Activated CD4-positive, CD25-positive, alpha-beta regulatory T cell treated with anti-CD3 and anti-CD28 coated beads, Interleukin-2, amount 50 U/mL, for 24 hours (primary cell): ENCODE measurements around the gene OR2A12.
"Not testable (repeated sequence)": the region's sequence is repeated elsewhere in the genome, so short reads cannot be mapped to it uniquely, and the experiment has no call there.

Experiments
- ATAC-seq, 2 donors: fragments of 150-1000 bp; cut with Tn5 transposase; one replicate each; pipeline ENCODE4 v1.10.0; 2021; ENCODE audit warnings: mild to moderate bottlenecking in 1 of 2, moderate library complexity in 1 of 2

The OR2A12 gene

GRCh38 chr7:144122876-144123275, 36.8 kb downstream of the OR2A12 start, which contains the start of gene OR2A14:
Gene OR2A14 (plus strand): TSS chr7:144123176. CDS start chr7:144129113, 5,937 bp downstream.
- ATAC-seq: no peak

- ATAC-seq: peak; percentile 96 to 97
Observed at GRCh38 chr7:144127714-144128334, 41.7 kb downstream of the OR2A12 start.

GRCh38 chr7:144129601-144130000, 43.5 kb downstream of the OR2A12 start:
- not testable (repeated sequence) for ATAC-seq

GRCh38 chr7:144130730-144131129, 44.7 kb downstream of the OR2A12 start:
- no peak for ATAC-seq

GRCh38 chr7:144132262-144132661, 46.2 kb downstream of the OR2A12 start:
- no peak for ATAC-seq

GRCh38 chr7:144133307-144133706, 47.2 kb downstream of the OR2A12 start:
- ATAC-seq: no peak

GRCh38 chr7:144134116-144134515, 48.0 kb downstream of the OR2A12 start:
- ATAC-seq: no peak

GRCh38 chr7:144137501-144137900, 51.4 kb downstream of the OR2A12 start:
- ATAC-seq: no peak

GRCh38 chr7:144142187-144142586, 56.1 kb downstream of the OR2A12 start:
- no peak for ATAC-seq

- ATAC-seq: no peak
Observed at GRCh38 chr7:144144426-144144825, 58.3 kb downstream of the OR2A12 start.

GRCh38 chr7:144148224-144148827, 62.2 kb downstream of the OR2A12 start:
- no peak for ATAC-seq
